ENCODE results near the gene HCLS1. TPM values are rescaled to one million over a fixed set of nuclear protein-coding genes. Genes with fewer than 3 reads are reported as not detected.
"Not testable (repeated sequence)": the region's sequence is repeated elsewhere in the genome, so short reads cannot be mapped to it uniquely, and the experiment has no call there.

The HCLS1 gene
- total RNA-seq, 1 donor from 2014 or later: 1.6 TPM

- Histone ChIP-seq H4K20me1 (ENCODE audit: insufficient read depth, low read length) (no peaks in the 10 kb centered on the region), H2AFZ (ENCODE audit: low read depth, low read length) (no peak overlapping the region), H3K4me3 (ENCODE audit: insufficient read depth, low read depth, low read length) (no peak overlapping the region), H3K27me3 (ENCODE audit: insufficient read depth, low read length) (no peaks in the 10 kb centered on the region), H3K79me2 (ENCODE audit: insufficient read depth, low read length) (no peaks in the 10 kb centered on the region), H3K27ac (ENCODE audit: low read depth, low read length) (no peak overlapping the region), H3K36me3 (ENCODE audit: insufficient read depth, low read length) (no peaks in the 10 kb centered on the region), H3K9ac (ENCODE audit: low read length) (no peak overlapping the region), H3K4me1 (ENCODE audit: insufficient read depth, low read length) (no peaks in the 10 kb centered on the region), H3K4me2 (ENCODE audit: low read length) (no peak overlapping the region), H3K9me3 (ENCODE audit: insufficient read depth, low read depth, low read length) (no peaks in the 10 kb centered on the region)
- no peaks in the 10 kb centered on the region for H3K36me3 Mint-ChIP-seq (ENCODE audit: low read depth, unreplicated experiment)
- no peak overlapping the region for H3K27ac Mint-ChIP-seq (ENCODE audit: unreplicated experiment)
- TF ChIP-seq EZH2 (IDR thresholded peaks at IDR 0.05; ENCODE audit: insufficient read depth, low read length) (no peak), CTCF (IDR thresholded peaks at IDR 0.05; ENCODE audit: insufficient read depth, low read depth, low read length) (no peak)
- no peak overlapping the region for H3K4me3 Mint-ChIP-seq (ENCODE audit: unreplicated experiment)
- no peaks in the 10 kb centered on the region for H3K27me3 Mint-ChIP-seq (ENCODE audit: low read depth, unreplicated experiment)
- H3K4me1 Mint-ChIP-seq (ENCODE audit: low read depth, unreplicated experiment): no peaks in the 10 kb centered on the region
- H3K9me3 Mint-ChIP-seq (ENCODE audit: unreplicated experiment): no peaks in the 10 kb centered on the region
- DNase-seq (ENCODE audit: low read depth) (no peak), FAIRE-seq (no peak)
Measured at GRCh38 chr3:121601212-121601812, 59.4 kb downstream of the HCLS1 start.

- not testable (repeated sequence) for H3K79me2 ChIP-seq (ENCODE audit: insufficient read depth, low read length); H3K9ac ChIP-seq (ENCODE audit: low read length); FAIRE-seq; H2AFZ ChIP-seq (ENCODE audit: low read depth, low read length); H3K4me3 ChIP-seq (ENCODE audit: insufficient read depth, low read depth, low read length); H3K9me3 Mint-ChIP-seq (ENCODE audit: unreplicated experiment); H3K4me1 ChIP-seq (ENCODE audit: insufficient read depth, low read length); H3K4me2 ChIP-seq (ENCODE audit: low read length); H3K36me3 ChIP-seq (ENCODE audit: insufficient read depth, low read length); H3K27ac ChIP-seq (ENCODE audit: low read depth, low read length); H4K20me1 ChIP-seq (ENCODE audit: insufficient read depth, low read length); DNase-seq (ENCODE audit: low read depth); H3K36me3 Mint-ChIP-seq (ENCODE audit: low read depth, unreplicated experiment); H3K27me3 ChIP-seq (ENCODE audit: insufficient read depth, low read length); H3K27ac Mint-ChIP-seq (ENCODE audit: unreplicated experiment); H3K27me3 Mint-ChIP-seq (ENCODE audit: low read depth, unreplicated experiment); H3K4me1 Mint-ChIP-seq (ENCODE audit: low read depth, unreplicated experiment); H3K9me3 ChIP-seq (ENCODE audit: insufficient read depth, low read depth, low read length); H3K4me3 Mint-ChIP-seq (ENCODE audit: unreplicated experiment)
Measured at GRCh38 chr3:121599900-121600299, 60.8 kb downstream of the HCLS1 start.

- no peak overlapping the region for H3K4me3 ChIP-seq (ENCODE audit: insufficient read depth, low read depth, low read length)
- no peaks in the 10 kb centered on the region for H3K4me1 Mint-ChIP-seq (ENCODE audit: low read depth, unreplicated experiment)
- H3K9me3 ChIP-seq (ENCODE audit: insufficient read depth, low read depth, low read length): no peaks in the 10 kb centered on the region
- no peak for DNase-seq (ENCODE audit: low read depth)
- no peak overlapping the region for H2AFZ ChIP-seq (ENCODE audit: low read depth, low read length)
- H3K4me1 ChIP-seq (ENCODE audit: insufficient read depth, low read length): no peaks in the 10 kb centered on the region
- H3K36me3 Mint-ChIP-seq (ENCODE audit: low read depth, unreplicated experiment): no peaks in the 10 kb centered on the region
- no peaks in the 10 kb centered on the region for H3K36me3 ChIP-seq (ENCODE audit: insufficient read depth, low read length)
- no peak overlapping the region for H3K4me2 ChIP-seq (ENCODE audit: low read length)
- no peak overlapping the region for H3K27ac ChIP-seq (ENCODE audit: low read depth, low read length)
- H3K9me3 Mint-ChIP-seq (ENCODE audit: unreplicated experiment): no peaks in the 10 kb centered on the region
- H3K27me3 Mint-ChIP-seq (ENCODE audit: low read depth, unreplicated experiment): peaks cover 2% of the 10 kb centered on the region
- no peaks in the 10 kb centered on the region for H3K79me2 ChIP-seq (ENCODE audit: insufficient read depth, low read length)
- H3K9ac ChIP-seq (ENCODE audit: low read length): no peak overlapping the region
- no peak for TF ChIP-seq CTCF (IDR thresholded peaks at IDR 0.05; ENCODE audit: insufficient read depth, low read depth, low read length)
- H3K27me3 ChIP-seq (ENCODE audit: insufficient read depth, low read length): no peaks in the 10 kb centered on the region
- H3K4me3 Mint-ChIP-seq (ENCODE audit: unreplicated experiment): no peak overlapping the region
- H4K20me1 ChIP-seq (ENCODE audit: insufficient read depth, low read length): no peaks in the 10 kb centered on the region
- FAIRE-seq: no peak
- no peak overlapping the region for H3K27ac Mint-ChIP-seq (ENCODE audit: unreplicated experiment)
Measured at GRCh38 chr3:121598564-121598963, 62.1 kb downstream of the HCLS1 start.

Data from astrocyte (in vitro differentiated cells and primary cell).